Ecto neural progenitor cell (in vitro differentiated cells): ENCODE results near the gene ECSIT.
A peak's percentile ranks its signal among the peaks of the same experiment; 100 is the strongest.
"Not testable (repeated sequence)": the region's sequence is repeated elsewhere in the genome, so short reads cannot be mapped to it uniquely, and the experiment has no call there.

Experiments used
- DNase-seq: peaks from one replicate; pipeline ENCODE4 v3.0.0-alpha.2; 2018; ENCODE audit warnings: low spot score

The ECSIT gene

DNA sequence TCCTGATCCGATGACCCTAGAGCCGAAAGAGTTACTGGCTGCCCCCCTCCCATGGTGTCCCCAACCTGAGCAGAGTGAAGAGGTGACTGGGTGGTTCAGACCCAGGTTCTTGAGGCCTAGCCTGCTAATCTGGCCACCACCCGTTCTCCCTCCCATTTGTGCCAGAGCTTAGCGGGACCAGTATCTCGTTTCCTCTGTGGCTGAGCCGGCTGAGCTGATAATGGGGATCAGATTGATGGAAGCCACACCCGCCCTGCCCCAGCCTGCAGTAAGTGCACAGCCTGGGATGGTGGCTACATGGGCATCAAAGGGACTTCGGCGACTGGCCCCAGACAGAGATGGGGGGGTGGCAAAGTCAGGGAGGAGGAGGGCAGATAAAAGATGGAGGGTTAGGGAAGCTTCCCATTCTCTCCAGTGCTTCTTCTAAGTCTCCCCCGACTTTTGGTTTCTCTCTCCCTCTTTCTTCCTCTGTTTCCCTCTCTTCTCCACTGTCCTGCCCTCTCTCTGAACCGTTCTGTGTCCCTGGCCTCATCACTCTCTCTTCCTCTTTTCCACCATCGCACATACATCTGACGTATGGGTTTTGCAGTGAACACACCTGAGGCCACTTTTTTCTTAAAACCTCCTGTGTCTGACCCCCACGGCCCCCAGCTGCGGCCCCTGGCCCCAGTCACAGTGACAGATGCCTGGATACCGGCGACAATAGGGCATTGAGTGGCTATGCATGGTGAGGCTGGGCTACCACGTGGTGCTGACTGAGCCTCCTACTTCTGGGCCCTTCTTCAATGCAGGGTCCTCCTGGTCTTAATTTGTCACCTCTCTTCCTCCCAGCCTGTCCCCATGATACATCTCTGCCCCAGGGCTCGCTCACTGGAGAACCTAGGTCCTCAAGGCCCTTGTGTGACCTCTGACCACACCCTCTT, 50.5 kb downstream of the ECSIT start:
- peak; percentile 41 for DNase-seq

DNA sequence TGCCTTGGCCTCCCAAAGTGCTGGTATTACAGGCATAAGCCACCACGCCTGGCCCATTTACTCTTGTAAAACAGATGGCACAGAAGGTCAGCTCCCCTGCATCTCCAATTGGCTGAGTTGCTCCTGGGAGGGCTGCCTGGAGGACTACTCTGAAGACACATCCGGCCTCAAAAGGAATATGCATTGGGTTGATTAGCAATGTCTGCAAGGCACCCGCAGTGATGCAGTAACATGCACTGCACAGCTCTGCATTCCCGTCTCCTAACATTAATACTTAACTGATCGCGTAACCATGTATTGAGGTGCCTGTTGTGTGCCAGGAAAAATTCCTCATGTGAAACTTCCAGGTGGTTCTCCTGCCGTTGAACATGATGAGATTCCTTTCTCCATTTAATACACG, 53.1 kb downstream of the ECSIT start:
- no peak for DNase-seq

DNA sequence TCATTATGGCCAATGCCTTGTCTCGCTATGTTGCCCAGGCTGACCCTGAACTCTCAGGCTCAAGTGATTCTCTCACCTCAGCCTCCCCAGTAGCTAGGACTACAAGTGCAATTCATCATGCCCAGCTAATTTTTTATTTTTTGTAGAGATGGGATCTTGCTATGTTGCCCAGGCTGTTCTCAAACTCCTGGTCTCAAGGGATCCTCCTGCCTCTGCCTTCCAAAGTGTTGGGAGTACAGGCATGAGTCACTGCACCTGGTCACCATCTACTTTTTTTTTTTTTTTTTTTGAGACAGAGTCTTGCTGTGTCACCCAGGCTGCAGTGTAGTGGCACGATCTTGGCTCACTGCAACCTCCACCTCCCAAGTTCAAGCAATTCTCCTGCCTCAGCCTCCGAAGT, 53.6 kb downstream of the ECSIT start:
- DNase-seq: not testable (repeated sequence)

DNA sequence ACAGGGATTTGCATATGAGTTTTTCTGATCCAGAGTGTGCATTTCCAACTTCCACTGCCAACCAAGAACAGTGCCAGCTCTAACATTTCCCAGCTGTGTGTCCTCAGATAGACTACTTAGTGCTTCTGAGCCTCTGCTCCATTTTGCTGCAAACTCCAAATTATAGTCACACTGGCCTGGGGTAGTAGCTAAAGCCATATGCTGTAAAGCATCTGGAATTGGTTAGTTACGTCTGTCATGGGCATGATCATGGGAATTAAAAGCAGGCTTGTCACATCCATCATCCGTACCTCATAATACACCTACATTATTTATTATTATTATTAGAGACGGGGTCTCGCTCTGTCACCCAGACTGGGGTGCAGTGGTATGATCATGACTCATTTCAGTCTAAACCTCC, 55.2 kb downstream of the ECSIT start:
- no peak for DNase-seq

DNA sequence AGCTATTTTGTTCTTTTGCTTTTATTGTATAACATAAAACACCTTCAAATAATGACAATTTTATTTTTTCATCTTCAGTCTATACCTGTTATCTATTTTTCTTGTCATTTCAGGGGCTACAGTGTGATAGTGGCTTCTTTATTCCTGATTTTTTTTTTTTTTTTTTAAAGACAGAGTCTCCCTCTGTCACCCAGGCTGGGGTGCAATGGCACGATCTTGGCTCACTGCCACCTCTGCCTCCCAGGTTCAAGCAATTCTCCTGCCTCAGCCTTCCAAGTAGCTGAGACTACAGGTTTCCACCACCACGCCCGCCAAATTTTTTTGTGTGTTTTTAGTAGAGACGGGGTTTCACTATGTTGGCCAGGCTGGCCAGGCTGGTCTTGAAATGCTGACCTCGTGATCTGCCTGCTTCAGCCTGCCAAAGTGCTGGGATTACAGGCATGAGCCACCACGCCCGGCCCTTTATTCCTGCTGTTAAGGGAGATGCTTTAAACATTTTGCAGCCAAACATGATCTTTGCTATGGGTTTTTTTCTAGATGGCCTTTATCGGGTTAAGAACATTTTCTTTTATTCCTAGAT, 60.6 kb downstream of the ECSIT start:
- DNase-seq: not testable (repeated sequence)

DNA sequence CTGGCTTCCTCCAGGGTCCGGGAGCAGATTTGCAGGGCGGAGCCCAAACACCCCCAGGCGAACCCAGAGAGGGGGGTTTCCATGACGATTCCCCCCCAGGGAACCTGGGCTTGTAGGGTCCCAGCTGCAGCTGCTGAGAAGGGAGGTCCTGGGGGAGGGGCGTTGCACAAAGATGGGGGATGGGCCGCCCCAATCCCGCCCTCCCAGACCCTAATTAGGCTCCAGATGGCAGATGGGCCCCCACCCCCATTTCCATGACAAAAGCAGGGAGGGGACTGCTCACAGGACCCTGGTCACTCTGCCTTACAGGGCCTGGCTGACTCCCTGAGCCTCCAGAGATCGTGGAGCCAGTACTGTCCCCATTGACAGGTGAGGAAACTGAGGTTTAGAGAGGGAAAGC, 63.3 kb downstream of the ECSIT start:
- peak; percentile 53 for DNase-seq

DNA sequence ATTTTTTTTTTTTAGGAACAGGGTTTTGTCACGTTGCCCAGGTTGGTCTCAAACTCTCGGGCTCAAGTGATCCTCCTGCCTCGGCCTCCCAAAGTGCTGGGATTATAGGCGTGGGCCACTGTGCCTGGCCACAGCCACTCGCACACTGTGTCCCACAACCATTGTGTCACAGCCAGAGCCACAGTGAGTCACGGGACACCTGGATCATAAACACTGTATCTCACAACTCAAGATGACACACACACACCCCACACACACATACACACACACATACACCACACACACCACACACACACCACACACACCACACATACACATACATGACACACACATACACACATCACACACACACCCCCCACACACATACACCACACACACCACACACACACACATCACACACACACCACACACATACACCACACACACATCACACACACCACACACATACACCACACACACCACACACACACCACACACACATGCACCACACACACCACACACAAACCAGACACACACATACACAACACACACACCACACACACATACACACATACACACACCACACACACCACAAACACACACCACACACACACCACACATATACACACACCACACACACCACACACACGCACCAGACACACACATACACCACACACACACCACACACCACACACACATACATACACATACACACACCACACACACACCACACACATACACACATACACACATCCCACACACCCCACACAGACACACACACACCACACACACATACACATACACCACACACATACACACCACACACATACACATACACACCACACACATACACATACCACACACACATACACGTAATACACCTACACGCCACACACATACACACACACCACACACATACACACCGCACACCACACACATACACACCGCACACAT, 64.3 kb downstream of the ECSIT start:
- DNase-seq: peak; percentile 34

DNA sequence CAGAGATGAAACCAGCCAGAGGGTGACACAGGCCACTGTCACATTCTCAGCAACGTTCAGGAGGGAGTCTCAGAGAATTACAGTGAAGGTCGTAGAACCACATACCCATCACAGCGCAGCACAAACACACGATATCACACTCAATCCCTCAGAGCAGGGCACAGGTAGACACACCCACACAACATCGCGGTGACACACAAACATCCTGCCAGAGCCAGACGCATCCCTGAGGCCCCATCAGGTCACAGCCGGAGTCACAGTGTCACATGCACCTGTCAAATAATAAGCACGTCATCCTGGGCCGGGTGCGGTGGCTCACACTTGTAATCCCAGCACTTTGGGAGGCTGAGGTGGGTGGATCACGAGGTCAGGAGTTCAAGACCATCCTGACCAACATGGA, 65.5 kb downstream of the ECSIT start:
- DNase-seq: peak; percentile 49

DNA sequence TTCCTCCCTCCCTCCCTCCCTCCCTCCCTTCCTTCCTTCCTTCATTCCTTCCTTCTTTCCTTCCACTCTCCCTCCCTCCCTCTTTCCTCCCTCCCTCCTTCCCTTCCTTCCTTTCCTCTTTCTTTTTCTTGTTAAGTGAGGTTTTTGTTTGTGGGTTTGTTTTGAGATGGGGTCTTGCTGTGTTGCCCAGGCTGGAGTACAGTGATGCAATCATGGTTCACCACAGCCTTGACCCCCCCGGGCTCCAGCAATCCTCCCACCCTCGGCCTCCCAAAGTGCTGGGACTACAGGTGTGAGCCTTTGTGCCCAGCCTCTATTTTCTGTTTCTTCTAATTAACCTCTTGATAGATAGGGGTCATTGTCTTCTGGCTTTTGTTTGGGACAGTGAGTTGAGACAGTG, 67.5 kb downstream of the ECSIT start:
- DNase-seq: no peak

DNA sequence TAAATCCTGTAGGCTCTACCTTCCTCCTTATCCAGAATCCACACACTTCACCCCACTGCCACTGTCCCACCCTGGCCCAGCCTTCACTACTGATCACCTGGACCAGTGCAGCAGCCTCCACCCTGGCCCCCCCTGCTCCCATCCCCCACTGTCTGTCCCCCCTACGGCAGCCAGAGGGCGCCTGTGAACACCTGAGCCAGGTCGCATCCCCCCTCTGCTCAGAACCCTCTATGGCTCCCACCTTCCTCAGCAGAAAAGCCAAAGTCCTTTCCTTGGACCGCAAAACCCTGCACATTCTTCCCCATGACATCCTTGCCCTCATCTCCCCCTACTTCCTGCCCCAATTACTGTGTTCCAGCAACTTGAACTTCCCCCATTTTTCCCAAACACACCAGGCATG, 68.7 kb downstream of the ECSIT start:
- no peak for DNase-seq

DNA sequence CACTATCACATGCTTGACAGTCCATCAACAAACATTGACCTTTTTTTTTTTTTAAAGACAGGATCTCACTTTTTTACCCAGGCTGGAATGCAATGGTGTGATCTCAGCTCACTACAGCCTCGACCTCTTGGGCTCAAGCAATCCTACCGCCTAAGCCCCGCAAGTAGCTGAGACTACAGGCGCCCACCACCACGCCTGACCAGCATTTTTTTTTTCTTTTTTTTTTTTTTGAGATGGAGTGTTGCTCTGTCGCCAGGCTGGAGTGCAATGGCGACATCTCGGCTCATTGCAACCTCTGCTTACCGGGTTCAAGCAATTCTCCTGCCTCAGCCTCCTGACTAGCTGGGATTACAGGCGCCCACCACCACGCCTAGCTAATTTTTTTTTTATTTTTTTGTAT, 70.0 kb downstream of the ECSIT start:
- DNase-seq: not testable (repeated sequence)

DNA sequence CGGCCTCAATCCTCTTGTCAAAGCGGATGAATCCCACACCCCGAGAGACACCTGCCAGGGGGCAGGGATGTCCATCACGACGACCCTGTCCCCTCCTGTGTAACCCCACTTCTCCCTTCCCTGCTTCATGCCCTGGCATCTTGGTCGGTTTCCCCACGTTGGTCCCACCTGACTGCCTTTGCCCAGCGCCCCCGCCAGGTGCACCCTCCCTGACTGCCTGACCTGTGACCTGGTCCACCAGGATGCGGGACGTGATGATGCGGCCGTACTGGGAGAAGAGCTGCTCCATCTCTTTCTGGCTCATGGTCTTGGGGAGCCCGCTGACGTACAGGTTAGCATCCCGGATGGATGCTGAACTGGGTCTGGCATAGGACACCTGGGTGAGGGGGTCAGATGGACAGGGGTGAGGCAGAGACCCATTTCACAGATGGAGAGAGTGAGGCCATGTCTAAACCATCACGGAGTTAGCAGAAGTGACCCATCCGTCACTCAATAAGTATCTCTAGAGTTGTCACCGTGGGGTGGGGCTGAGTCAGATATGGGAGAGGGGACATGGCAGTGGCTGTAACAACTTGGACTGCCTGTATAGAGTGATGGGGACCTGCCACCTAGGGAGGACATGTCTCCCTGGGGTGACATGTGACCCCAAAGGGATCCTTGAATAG, 70.6 kb downstream of the ECSIT start:
- peak; percentile 43 for DNase-seq

DNA sequence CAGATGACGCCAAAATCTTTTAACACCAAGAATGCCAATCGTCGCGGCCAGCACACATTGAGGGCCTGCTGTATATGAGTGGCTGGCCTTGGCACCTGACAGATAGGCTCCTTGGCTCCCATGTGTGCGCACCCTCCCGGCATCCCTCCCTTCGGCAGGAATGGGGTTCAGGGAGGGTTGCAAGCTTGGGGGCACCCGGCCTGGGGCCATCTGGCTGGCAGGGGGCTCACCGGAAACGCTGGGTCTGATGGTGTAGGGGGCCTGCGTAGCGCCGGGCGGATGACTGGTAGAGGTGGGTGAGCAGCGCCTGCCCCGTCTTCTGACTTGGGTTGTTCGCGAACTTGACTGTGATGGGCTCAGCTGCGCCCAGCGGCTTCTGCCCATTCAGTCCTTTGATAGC, 71.1 kb downstream of the ECSIT start:
- no peak for DNase-seq

DNA sequence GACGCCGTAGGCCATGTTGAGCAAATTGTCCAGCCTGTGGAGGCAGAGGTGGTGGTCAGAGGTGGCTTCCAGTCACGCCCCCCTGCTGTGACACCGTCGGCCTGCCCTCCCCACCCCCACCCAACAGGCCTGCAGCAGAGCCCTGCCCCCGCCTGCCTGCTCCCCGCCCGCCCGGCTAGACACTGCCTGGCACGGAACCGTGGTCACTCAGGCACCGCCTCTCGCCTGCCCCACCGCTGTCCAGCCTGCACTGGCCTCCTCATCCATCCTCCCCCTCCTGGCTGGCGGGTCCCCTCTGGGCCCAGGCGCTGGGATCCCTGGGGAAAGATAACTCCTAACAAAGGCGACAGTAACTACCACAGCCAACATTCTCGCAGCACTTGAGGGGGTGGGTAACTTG, 71.8 kb downstream of the ECSIT start:
- no peak for DNase-seq

DNA sequence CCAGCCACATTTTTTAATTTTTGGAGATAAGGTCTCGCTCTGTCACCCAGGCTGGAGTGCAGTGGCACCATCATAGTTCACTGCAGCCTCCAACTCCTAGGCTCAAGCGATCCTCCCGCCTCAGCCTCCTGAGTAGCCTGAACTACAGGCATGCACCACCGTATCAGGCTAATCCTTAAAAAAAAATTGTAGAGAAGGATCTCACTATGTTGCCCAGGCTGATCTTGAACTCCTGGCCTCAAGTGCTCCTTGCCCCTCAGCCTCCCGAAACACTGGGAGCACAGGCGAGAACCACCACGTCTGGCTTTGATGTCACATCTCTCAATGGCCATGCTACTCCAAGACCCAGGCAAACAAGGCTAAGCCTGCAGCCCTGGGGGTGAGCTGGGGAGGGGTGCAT, 72.3 kb downstream of the ECSIT start:
- DNase-seq: no peak
